Activated CD4-positive, CD25-positive, alpha-beta regulatory T cell treated with anti-CD3 and anti-CD28 coated beads, Interleukin-2, amount 50 U/mL, for 16 hours (primary cell): ENCODE measurements around the gene INSR.
"Not testable (repeated sequence)": the region's sequence is repeated elsewhere in the genome, so short reads cannot be mapped to it uniquely, and the experiment has no call there.

ENCODE experiments used
- DNase-seq: peaks from one replicate; pipeline ENCODE4 v3.0.0-alpha.2; 2020; ENCODE audit warnings: low read depth, low spot score

Gene INSR

DNA sequence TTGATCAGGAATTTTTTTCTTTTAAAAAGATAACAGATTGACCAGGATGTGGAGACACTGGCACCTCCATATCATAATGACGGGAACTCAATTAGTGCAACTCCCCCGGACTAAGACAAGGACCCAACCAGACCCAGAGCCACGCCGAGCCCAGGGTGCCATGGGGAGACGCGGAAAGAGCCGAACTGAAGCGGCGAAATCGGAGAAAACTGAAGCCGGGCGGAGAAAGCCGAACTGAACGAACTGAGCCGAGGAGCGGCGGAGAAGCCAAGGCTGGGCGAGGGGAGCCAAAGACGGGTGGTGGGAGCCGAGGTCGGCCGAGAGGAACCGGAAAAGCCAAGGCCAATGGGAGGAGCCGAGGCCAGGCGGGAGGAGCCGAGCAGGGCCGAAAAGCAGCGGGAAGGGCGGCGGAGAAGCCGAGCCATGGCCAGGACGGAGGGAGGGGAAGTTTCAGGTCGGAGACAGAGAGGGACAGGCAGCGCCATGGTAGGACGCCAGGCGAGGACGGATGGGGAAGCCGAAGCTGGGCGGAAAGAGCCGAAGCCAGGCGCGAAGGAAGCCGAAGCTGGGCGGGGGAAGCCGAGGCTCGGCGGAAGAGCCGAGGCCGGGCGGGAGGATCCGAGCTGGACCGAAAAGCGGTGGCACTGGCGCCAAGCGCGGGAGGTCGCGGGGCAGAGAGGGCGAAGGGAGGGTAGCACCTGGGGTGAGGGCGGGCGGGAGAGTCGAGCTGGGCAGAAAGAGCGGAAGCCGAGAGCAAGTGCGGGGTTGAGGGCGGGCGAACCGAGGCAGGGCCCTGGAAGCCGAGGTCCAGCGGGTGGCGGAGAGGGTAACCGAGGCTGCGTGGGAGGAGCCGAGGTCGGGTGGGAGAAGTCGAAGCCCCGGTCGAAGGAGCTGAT lies 195.3 kb downstream of the INSR start:
- peak; percentile 71 for DNase-seq

DNA sequence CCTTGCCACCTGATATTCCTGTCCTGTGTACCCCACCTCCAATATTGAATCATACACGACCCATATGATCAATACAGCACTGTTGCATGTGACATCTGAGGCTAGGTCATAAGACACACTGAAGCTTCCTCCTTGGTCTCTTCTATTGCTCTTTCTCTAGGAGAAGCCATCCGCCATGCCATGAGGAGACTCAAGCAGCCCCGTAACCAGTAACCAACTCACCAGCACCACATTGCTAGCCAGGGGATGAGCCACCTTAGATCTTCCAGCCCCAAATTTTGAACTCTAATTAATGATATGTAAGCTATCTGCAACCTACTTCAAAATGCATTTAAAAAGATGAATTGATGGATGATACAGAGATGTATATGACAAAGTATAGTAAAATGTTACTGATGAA lies 196.1 kb downstream of the INSR start:
- no peak for DNase-seq

DNA sequence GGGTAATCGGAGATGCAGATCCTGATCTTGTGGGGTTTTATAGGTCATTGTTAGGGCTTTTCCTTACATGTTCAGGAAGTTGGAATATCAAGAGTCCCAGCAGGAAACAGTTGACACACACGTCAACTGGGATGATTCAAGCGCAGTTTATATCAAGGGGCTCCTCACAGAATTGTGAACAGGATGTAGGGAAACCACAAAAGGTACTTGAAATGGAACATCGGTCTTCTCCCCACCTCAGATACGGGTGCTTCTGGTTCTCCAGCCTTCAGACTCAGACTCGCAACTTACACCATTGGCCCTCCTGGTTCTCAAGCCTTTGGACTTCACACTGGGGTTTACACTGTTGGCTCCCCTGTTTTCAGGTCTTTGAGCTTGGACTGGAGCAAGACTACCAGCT lies 205.2 kb downstream of the INSR start:
- no peak for DNase-seq

DNA sequence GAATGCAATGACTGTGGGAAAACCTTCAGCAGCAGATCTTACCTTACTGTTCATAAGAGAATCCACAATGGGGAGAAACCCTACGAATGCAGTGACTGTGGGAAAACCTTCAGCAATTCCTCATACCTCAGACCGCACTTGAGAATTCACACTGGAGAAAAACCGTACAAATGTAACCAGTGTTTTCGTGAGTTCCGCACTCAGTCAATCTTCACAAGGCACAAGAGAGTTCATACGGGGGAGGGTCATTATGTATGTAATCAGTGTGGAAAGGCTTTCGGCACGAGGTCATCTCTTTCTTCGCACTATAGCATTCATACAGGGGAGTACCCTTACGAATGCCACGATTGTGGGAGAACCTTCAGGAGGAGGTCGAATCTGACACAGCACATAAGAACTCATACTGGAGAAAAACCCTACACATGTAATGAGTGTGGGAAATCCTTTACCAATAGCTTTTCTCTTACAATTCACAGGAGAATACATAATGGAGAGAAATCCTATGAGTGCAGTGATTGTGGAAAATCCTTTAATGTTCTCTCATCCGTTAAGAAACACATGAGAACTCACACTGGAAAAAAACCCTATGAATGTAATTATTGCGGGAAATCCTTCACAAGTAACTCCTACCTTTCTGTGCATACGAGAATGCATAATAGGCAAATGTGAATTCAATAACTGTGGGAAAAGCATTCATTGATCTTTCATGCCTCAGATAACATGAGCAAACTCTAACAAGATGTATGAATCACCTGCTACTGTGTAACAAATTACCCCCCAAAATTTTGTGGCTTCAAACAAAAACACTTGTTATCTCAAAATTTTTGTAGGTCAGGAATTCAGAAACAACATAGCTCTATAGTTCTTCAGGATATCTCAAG lies 210.9 kb downstream of the INSR start:
- DNase-seq = no peak

DNA sequence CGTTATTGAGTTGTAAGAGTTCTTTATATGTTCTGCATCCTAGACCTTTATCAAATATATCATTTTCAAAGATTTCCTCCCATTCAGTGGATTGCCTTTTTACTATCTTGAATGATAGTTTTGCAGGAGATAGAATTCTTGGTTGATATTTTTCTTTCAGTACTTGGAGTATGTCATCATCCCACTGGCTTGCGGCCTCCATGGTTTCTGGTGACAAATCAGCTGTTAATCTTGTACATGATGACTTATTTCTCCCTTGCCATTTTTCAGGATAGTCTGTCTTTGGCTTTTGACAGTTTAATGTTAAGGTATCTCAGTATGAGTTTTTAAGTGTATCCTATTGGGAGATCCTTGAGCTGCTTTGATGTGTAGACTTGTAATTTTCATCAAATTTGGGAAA lies 216.2 kb downstream of the INSR start:
- no peak for DNase-seq

DNA sequence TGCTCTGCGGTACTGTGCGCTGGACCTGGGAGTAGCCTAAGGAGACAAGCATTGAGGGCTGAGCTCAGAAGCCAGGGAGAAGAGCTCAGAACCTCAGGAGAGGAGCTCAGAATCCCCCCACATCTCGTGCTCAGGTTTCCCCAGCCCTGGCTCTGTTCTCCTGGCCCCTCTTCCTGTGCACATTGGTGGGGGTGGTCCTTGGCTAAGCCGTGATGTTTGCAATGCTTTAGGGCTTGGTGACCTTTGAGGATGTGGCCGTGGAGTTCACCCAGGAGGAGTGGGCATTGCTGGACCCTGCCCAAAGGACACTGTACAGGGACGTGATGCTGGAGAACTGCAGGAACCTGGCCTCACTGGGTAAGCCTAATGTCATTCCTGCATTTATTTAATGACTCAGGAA lies 218.1 kb downstream of the INSR start:
- DNase-seq = no peak

DNA sequence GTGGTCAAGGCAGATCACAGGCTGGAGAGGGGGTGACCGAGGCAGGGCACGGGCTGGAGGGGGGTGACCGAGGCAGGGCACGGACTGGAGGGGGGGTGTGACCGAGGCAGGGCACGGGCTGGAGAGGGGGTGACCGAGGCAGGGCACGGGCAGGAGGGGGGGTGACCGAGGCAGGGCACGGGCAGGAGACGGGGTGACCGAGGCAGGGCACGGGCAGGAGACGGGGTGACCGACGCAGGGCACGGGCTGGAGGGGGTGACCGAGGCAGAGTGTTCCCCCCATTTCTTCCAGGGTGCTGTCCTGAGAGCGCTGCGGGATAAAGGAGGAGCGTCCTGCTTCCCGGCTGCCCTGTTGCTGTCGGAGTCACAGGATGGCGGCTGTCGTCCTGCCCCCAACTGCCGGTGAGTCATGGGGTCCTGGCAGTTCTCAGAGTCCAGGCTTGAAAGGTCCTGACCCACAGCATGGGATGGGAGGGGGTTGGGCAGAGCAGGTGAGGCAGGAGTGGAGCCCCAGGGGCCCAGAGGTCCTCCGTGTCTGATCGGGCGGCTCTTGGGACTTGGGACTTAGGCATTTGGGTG lies 219.4 kb downstream of the INSR start:
- no peak for DNase-seq

DNA sequence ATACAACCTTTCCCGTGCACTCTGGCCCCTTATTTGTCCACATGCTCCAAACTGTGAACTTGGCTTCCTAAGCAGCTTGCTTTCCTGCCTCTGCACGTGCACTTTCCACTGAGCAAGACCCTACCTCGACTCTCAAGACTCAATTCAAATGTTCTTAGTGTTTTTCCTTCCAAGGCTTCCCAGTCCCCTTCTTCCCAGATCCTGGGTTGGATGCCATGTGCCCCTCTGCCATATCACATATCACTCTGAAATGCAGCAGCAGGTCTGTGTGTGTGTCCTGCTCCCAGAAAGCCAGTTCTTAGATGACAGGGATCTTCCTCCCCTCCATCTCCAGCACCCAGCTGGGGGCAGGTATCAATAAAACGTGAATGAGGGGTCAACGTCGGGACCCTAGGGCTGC lies 221.7 kb downstream of the INSR start:
- no peak for DNase-seq

DNA sequence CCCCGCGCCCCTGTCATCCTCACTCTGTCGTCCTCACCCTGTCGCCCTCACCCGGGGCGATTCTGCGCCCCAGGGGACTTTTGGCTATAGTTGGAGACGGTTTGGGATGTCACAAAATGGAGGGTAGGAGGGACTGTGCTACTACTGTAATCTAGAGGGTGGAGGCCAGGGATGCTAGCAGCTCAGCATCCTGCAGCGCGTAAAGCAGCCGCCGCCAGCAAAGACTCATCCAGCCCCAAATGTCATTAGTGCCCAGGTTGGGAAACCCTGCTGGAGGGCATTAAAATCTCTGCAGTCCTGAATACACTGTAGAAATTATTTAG lies 224.3 kb downstream of the INSR start:
- no peak for DNase-seq

DNA sequence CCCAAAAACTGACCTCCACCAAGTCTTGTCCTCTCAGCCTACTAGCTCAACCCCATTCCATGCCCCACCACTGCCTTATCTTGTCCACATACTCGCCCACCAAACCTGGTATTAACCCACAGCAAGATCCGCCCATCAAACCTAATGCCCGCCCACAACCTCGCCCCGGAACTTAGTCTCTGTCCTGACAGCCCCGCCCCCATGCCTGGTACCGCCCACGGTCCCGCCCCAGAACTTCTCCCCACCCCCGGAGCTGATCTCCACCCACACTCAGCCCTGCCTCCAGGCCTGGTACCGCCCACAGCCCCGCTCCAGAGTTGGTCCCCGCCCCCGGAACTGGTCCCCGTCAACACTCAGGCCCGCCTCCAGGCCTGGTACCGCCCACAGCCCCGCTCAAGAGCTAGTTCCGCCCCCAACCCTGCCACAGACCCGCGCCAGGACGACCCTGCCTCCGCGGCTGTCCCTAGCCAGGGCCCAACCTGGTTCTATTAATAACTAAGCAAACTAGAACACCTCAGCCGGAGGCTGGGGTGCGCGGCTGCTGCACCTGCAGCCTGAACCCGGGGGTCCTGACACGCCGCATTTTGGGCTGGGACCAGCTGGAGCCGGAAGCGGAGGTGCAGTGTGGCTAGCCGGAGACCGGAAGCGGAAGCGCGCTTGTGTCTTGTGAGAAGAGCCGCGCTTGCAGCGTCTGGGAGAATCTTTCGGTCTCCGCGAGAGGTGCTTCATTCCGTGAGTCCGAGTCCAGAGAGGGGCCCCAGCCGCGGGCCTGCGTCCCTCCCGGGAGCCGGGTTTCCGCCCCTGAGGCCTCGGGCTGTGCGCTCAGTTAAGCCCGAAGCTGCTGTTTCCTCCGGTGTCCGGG lies 224.9 kb downstream of the INSR start, which contains the start of gene ZNF557:
Gene ZNF557 (plus strand): TSS at position 662 of the 862 bp plus-strand sequence. CDS start 5,372 bp downstream, outside the sequence.
- DNase-seq = peak; percentile 98

DNA sequence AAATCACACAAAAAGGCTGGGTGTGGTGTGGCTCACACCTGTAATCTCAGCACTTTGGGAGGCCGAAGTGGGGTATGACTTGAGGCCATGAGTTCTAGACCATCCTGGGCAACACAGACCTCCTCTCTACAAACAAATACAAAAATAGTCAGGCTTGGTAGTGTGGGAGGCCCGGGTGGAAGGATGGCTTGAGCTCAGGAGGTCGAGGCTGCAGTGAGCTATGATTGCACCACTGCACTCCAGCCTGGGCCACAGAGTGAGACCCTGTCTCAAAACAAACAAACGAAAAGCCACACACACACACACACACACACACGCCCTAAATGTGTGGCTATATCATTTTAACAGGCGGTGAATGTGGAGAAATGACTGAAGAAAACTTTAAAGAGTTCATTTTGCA lies 225.6 kb downstream of the INSR start:
- DNase-seq = no peak

DNA sequence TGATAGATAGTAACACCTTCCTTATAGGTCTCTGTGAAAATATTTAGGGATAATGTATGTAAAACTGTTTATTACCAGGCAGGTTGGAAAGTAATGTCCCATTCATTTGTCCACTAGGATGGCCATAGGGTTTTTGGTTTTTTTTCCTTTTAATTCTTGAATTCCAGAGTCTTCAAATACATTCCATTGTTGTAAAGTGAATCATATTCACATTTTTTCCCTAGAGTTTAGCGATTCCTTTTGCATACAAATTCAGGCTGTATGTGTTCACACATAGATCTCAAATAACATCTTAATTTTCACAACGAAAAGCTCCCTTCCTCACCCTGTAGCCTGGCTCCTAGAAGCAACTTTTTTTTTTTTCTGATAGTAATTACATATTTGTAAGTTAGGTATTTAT lies 226.5 kb downstream of the INSR start:
- DNase-seq = no peak

DNA sequence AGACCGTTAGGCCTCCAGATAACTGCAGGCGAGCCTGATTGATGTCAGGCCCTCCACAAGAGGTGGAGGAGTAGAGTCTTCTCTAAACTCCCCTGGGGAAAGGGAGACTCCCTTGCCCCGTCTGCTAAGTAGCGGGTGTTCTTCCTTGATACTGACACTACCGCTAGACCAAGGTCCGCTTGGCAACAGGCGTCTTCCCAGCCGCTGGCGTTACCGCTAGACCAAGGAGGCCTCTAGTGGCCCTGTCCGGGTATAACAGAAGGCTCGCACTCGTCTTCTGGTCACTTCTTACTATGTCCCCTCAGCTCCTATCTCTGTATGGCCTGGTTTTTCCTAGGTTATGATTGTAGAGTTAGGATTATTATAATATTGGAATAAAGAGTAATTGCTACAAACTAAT lies 227.1 kb downstream of the INSR start:
- not testable (repeated sequence) for DNase-seq

DNA sequence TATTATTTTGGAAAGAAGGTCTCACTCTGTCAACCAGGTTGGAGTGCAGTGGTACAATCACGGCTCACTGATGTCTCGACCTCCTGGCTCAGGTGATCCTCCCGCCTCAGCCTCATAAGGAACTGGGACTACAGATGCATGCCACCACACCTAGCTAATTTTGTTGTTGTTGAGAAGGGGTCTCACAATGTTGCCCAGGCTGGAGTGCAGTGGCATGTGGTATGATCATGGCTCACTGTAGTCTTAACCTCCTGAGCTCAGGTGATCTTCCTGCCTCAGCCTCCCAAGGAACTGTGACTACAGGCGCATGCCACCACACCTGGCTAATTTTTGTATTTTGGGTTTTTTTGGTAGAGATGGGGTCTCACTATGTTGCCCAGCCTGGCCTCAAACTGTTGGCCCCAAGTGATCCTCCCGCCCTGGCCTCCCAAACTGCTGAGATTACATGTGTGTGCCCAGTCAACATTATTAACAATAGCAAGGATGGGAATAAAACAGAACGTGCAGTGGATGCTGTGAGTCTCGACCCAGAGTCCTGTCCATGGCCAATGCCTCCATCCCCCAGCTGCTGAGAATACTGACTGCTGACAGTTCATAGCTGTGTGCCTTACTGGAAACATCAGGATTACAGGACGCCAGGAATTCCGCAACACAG lies 230.3 kb downstream of the INSR start:
- DNase-seq = no peak

DNA sequence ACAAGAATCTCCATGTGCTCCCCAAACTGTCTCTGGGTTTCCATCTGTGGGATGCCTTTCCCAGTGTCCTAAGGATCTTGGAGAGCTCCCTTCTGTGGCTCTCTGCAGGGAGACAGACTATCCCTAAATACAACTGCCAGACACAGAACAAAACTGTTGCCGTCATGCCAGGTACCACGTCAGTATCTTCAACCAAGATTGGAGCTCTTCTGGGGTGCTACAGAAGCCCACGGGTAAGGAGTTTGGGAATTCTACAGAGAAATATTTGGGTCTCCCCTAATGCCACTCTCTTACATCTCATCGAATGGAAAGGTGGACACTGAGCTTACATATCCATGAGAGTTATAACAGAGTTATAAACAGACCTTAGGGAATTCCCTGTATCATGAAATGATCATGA lies 230.9 kb downstream of the INSR start:
- no peak for DNase-seq
